Ishikawa (cell line): Measurements from ENCODE around the gene ORAI2.

Experiments
- CEBPB ChIP-seq: IDR thresholded peaks from 2 replicates; pipeline ENCODE4 v1.6.1; 2012
- CREB1 ChIP-seq: IDR thresholded peaks from 2 replicates; pipeline ENCODE4 v1.6.1; 2012; ENCODE audit warnings: low read depth
- EGR1 ChIP-seq: IDR thresholded peaks from 2 replicates; pipeline ENCODE4 v1.6.1; 2012
- EP300 ChIP-seq: IDR thresholded peaks from 2 replicates; pipeline ENCODE4 v1.6.1; 2012; ENCODE audit warnings: borderline replicate concordance
- FOXM1 ChIP-seq: IDR thresholded peaks from 2 replicates; pipeline ENCODE4 v1.6.1; 2012; ENCODE audit warnings: low read depth, borderline replicate concordance
- NFIC ChIP-seq: IDR thresholded peaks from 2 replicates; pipeline ENCODE4 v1.6.1; 2012
- RAD21 ChIP-seq: IDR thresholded peaks from 2 replicates; pipeline ENCODE4 v1.6.1; 2012; ENCODE audit warnings: low read depth
- REST ChIP-seq: IDR thresholded peaks from 2 replicates; pipeline ENCODE4 v1.6.1; 2012; ENCODE audit warnings: low read depth, mild to moderate bottlenecking
- TAF1 ChIP-seq: IDR thresholded peaks from 2 replicates; pipeline ENCODE4 v1.6.1; 2012; ENCODE audit warnings: low read depth, mild to moderate bottlenecking
- TCF12 ChIP-seq: IDR thresholded peaks from 2 replicates; pipeline ENCODE4 v1.6.1; 2012; ENCODE audit warnings: low read depth
- TEAD4 ChIP-seq: IDR thresholded peaks from 2 replicates; pipeline ENCODE4 v1.6.1; 2012
- USF1 ChIP-seq: IDR thresholded peaks from 2 replicates; pipeline ENCODE4 v1.6.1; 2012
- YY1 ChIP-seq: IDR thresholded peaks from 2 replicates; pipeline ENCODE4 v1.6.1; 2012; ENCODE audit warnings: low read depth
- ZBTB7A ChIP-seq: IDR thresholded peaks from 2 replicates; pipeline ENCODE4 v1.6.1; 2012; ENCODE audit warnings: low read depth
- TF ChIP-seq, protein P1 (sequence below): IDR thresholded peaks from 2 replicates; pipeline ENCODE4 v1.6.1; 2012

ORAI2 gene

GRCh38 chr7:102400360-102400759 lies 33.0 kb upstream of the ORAI2 start:
- no peak for TF ChIP-seq CREB1
- TF ChIP-seq CEBPB, result no peak
- no peak for TF ChIP-seq EP300
- no peak for TF ChIP-seq YY1
- no peak for TF ChIP-seq NFIC
- TF ChIP-seq TEAD4, result no peak
- TF ChIP-seq EGR1, result no peak
- TF ChIP-seq, protein P1, sequence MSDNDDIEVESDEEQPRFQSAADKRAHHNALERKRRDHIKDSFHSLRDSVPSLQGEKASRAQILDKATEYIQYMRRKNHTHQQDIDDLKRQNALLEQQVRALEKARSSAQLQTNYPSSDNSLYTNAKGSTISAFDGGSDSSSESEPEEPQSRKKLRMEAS, result no peak
- no peak for TF ChIP-seq USF1
- TF ChIP-seq TCF12, result no peak
- TF ChIP-seq FOXM1, result no peak
- no peak for TF ChIP-seq REST

- TF ChIP-seq TCF12, result no peak
- TF ChIP-seq, protein P1, result no peak
- no peak for TF ChIP-seq REST
- TF ChIP-seq TAF1, result no peak
- TF ChIP-seq EP300, result no peak
- TF ChIP-seq USF1, result no peak
- no peak for TF ChIP-seq TEAD4
- TF ChIP-seq FOXM1, result no peak
- no peak for TF ChIP-seq YY1
- TF ChIP-seq CEBPB, result no peak
- TF ChIP-seq CREB1, result no peak
- TF ChIP-seq RAD21, result no peak
- no peak for TF ChIP-seq EGR1
- no peak for TF ChIP-seq NFIC
- no peak for TF ChIP-seq ZBTB7A
These were observed 29.8 kb upstream of the ORAI2 start for GRCh38 chr7:102403563-102403962.

- TF ChIP-seq USF1 (no peak), EGR1 (no peak), RAD21 (peak; percentile 57)
These were observed 29.1 kb upstream of the ORAI2 start for GRCh38 chr7:102404005-102404861.

DNA sequence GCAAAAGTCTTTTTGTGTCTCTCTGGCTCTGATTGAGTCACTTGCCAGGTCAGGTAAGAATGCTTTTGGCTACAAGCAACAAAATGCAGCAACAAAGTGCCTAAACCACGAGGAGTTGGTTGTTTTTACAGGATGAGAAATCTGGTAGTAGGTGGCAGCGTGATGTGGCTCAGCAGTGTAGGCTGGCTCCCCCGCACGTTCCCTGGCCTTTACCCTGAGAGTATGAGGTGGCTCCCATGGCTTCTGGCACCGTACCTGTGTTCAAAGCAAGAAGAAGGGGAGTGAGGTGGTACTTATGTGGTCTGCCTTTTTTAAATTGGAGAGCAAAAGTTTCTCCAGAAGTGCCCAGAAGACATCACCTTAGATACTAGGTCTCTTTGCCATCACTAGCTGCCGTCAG lies 25.5 kb upstream of the ORAI2 start:
- TF ChIP-seq REST, result no peak
- TF ChIP-seq RAD21, result no peak
- TF ChIP-seq TAF1, result no peak
- no peak for TF ChIP-seq NFIC
- no peak for TF ChIP-seq EP300
- TF ChIP-seq TCF12, result no peak
- no peak for TF ChIP-seq CREB1
- TF ChIP-seq ZBTB7A, result no peak
- no peak for TF ChIP-seq TEAD4
- no peak for TF ChIP-seq FOXM1
- TF ChIP-seq USF1, result no peak
- TF ChIP-seq, protein P1, result no peak
- TF ChIP-seq CEBPB, result no peak
